A549 treated with ZK216348 at 1 μM for 4 hours (cell line): ENCODE data around the gene ZNF414. TPM values are rescaled to one million over a fixed set of nuclear protein-coding genes. Genes with fewer than 3 reads are reported as not detected.

Experiments
- total RNA-seq: library from RNA; stranded (reverse); fragments of 200-300 nt; extraction: Qiagen RNA extraction; gene quantifications from 5 replicates; pipeline ENCODE4 v1.2.3, GENCODE V29; 2022; ENCODE audit warnings: low read depth

ZNF414 gene
- 14.2 to 21.2 TPM (median 19.7 TPM) in 5 replicates for total RNA-seq

GRCh38 chr19:8513687-8514504 is at the start of gene ZNF414:
TSS of gene ZNF414 (minus strand) at chr19:8514167. CDS start at chr19:8514046, 121 bp downstream.

Other genes starting within 250 kb of the ZNF414 start
- gene CD320, start 205.8 kb downstream of the ZNF414 start, total RNA-seq: 45.0 to 102 TPM (median 92.5 TPM) in 5 replicates
- 21.4 to 98.3 TPM (median 89.2 TPM) in 5 replicates for gene NDUFA7, start 192.8 kb downstream of the ZNF414 start, total RNA-seq
- gene RPS28, start 192.7 kb downstream of the ZNF414 start, total RNA-seq: 394 to 871 TPM (median 794 TPM) in 5 replicates
- 2.3 to 6.6 TPM (median 6.0 TPM) in 5 replicates for gene KANK3, start 170.9 kb downstream of the ZNF414 start, total RNA-seq
- 297 to 524 TPM (median 412 TPM) in 5 replicates for gene ANGPTL4, start 150.0 kb downstream of the ZNF414 start, total RNA-seq
- gene RAB11B, start 123.8 kb downstream of the ZNF414 start, total RNA-seq: 86.6 to 98.4 TPM (median 92.1 TPM) in 5 replicates
- gene MARCHF2, start 100.9 kb downstream of the ZNF414 start, total RNA-seq: 13.8 to 22.7 TPM (median 16.4 TPM) in 5 replicates
- 247 to 299 TPM (median 251 TPM) in 5 replicates for gene HNRNPM, start 69.2 kb downstream of the ZNF414 start, total RNA-seq
- gene PRAM1, start 11.5 kb downstream of the ZNF414 start, total RNA-seq: 0.19 to 0.27 TPM (median 0.25 TPM) in 3 of 5 replicates, not detected in the others
- gene MYO1F, start 63.3 kb upstream of the ZNF414 start, total RNA-seq: 0.24 to 0.45 TPM (median 0.28 TPM) in 5 replicates
- 9.0 to 19.4 TPM (median 15.3 TPM) in 5 replicates for gene ADAMTS10, start 96.5 kb upstream of the ZNF414 start, total RNA-seq
- gene NFILZ, start 116.5 kb upstream of the ZNF414 start, total RNA-seq: not detected in 5 replicates
- not detected in 5 replicates for gene ACTL9, start 184.6 kb upstream of the ZNF414 start, total RNA-seq
- not detected in 5 replicates for gene OR2Z1, start 207.5 kb upstream of the ZNF414 start, total RNA-seq